Measurements from ENCODE around the gene TMEM14A.

- TF ChIP-seq CTCF (IDR thresholded peaks at IDR 0.05) (no peak), POLR2AphosphoS5 (IDR thresholded peaks at IDR 0.05) (no peak)
Measured at GRCh38 chr6:52686878-52687699, 16.2 kb downstream of the TMEM14A start.
